T-cell (primary cell): ENCODE data around the gene FYN. TPM values are rescaled to one million over a fixed set of nuclear protein-coding genes. Genes with fewer than 3 reads are reported as not detected.
A peak's percentile ranks its signal among the peaks of the same experiment; 100 is the strongest.

Experiments used
- ATAC-seq, 4 experiments: fragments of 200-7000 bp in 3 of 4; fragments of 150-1000 bp in 1 of 4; cut with Tn5 transposase; replicated peaks in 1 of 4; 1 replicate in 3 of 4; 2 replicates in 1 of 4; pipeline ENCODE4 v1.10.0; 2021; ENCODE audit warnings: moderate library complexity in 3 of 4, mild to moderate bottlenecking in 2 of 4, moderate number of reproducible peaks in 1 of 4
- CTCF ChIA-PET, 2 donors: fragments of 300-600 bp; sonication (Branson Sonifier 250); formaldehyde crosslinking; loops; one replicate each; lab custom pipeline; 2022; ENCODE audit warnings: antibody characterized with exemption in 2 of 2; lab: Charles Lee
- POLR2A ChIA-PET, 2 donors: fragments of 300-600 bp; sonication (Branson Sonifier 250); formaldehyde crosslinking; loops; one replicate each; lab custom pipeline; 2022; ENCODE audit warnings: antibody characterized with exemption in 2 of 2; lab: Charles Lee
- DNase-seq, 35 experiments: peaks; one replicate each; pipeline versions ENCODE4 v3.0.0 to v3.0.0-alpha.2; 2013 to 2023
- H3K27ac ChIP-seq: one replicate; pipeline ENCODE4 v1.5.1; 2013; ENCODE audit warnings: low read length
- H3K27me3 ChIP-seq, 2 experiments: replicated peaks in 1 of 2; 1 replicate in 1 of 2; 2 replicates in 1 of 2; pipeline versions ENCODE4 v1.6.1 to v1.7.0; 2013; ENCODE audit warnings: low read length in 1 of 2, mixed read lengths in 1 of 2; ENCODE audit not compliant: control insufficient read depth in 2 of 2, insufficient read depth in 2 of 2; ENCODE audit errors: extremely low read depth in 1 of 2
- H3K36me3 ChIP-seq, 2 donors: 1 replicate in 1 of 2; 2 replicates in 1 of 2; pipeline versions ENCODE4 v1.6.1 to v1.7.0; 2013; ENCODE audit warnings: low read length in 1 of 2; ENCODE audit not compliant: control insufficient read depth in 2 of 2, insufficient read depth in 1 of 2; ENCODE audit errors: extremely low read depth in 1 of 2
- H3K4me1 ChIP-seq, 2 experiments: 1 replicate in 1 of 2; 2 replicates in 1 of 2; pipeline versions ENCODE4 v1.6.1 to v1.7.0; 2013; ENCODE audit warnings: low read length in 2 of 2, mixed read lengths in 1 of 2; ENCODE audit not compliant: insufficient read depth in 2 of 2, control insufficient read depth in 1 of 2; ENCODE audit errors: extremely low read depth in 1 of 2
- H3K4me3 ChIP-seq, 2 donors: 1 replicate in 1 of 2; 2 replicates in 1 of 2; pipeline versions ENCODE4 v1.5.1 to v1.7.0; 2013; ENCODE audit warnings: mild to moderate bottlenecking in 2 of 2, low read length in 1 of 2, moderate library complexity in 1 of 2; ENCODE audit not compliant: control insufficient read depth in 1 of 2; ENCODE audit errors: extremely low read depth in 1 of 2
- H3K9me3 ChIP-seq: 2 replicates; pipeline ENCODE4 v1.7.0; 2013
- H3K27ac Mint-ChIP-seq, 2 donors: one replicate each; pipeline ENCODE4 v1.8.0; 2020 to 2021; ENCODE audit warnings: mild to moderate bottlenecking in 2 of 2, mixed read lengths in 2 of 2
- H3K27me3 Mint-ChIP-seq, 2 donors: one replicate each; pipeline ENCODE4 v1.8.0; 2021 to 2022; ENCODE audit warnings: mixed read lengths in 2 of 2
- H3K36me3 Mint-ChIP-seq: one replicate; pipeline ENCODE4 v1.8.0; 2021; ENCODE audit warnings: mixed read lengths
- H3K4me1 Mint-ChIP-seq, 3 donors: one replicate each; pipeline ENCODE4 v1.8.0; 2020 to 2022; ENCODE audit warnings: mixed read lengths in 3 of 3, mild to moderate bottlenecking in 1 of 3
- H3K4me3 Mint-ChIP-seq, 3 donors: one replicate each; pipeline ENCODE4 v1.8.0; 2020 to 2022; ENCODE audit warnings: mild to moderate bottlenecking in 3 of 3, mixed read lengths in 3 of 3, moderate library complexity in 3 of 3
- H3K9me3 Mint-ChIP-seq, 3 donors: one replicate each; pipeline ENCODE4 v1.8.0; 2020 to 2022; ENCODE audit warnings: mixed read lengths in 3 of 3
- WGBS: methylation state at CpG from one replicate; pipeline ENCODE4 v1.1.5; 2013; ENCODE audit warnings: missing lambda C conversion rate; ENCODE audit not compliant: insufficient coverage; 5-methylcytosine and 5-hydroxymethylcytosine counted together
- total RNA-seq, 35 experiments: library from RNA in 6 of 35; stranded (reverse) in 6 of 35; fragments of 120-200 nt in 1 of 35; gene quantifications; one replicate each; pipeline versions ENCODE4 v1.2.1 to v1.2.4 and lab custom pipeline; 2013 to 2026

The FYN gene
- total RNA-seq, 5 donors from 2014 or later (not counting 1 experiment from before 2014, with no cell fraction given), result 466 to 573 (median 534) TPM

DNA sequence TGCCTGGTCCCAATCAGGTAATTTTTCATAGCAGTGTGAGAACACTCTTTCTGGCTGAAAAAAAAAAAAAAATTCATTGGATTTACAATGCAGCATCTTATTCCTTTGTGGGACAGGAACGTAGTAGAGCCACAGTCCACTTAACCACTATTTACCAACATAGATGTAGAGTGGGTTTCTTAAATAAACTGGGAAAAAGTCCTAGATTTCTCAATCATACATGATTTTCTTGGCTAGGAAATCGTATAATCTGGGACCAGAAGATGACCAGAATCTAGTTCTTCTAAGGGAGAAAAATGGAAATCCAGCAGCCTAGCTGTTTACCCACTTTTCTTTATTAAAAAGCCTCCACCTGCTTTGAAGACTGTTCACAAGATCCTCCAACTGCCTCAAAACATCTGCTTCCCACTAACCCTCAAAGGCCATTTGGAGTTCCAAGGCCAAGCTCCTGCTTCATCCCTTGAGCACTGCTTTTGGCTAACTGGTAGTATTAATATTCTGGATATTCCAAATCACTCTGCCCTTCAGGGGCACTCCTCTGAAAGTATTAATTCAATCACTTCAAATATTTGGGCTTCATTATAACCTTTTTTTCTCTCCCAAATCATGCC lies 70.4 kb downstream of the FYN start:
- Mint-ChIP-seq H3K4me3 (peak overlapping the region in 2 of 3 donors; percentile 32 to 58), H3K27ac (peak overlapping the region; percentile 89 to 95), H3K36me3 (peaks cover 36% of the 10 kb centered on the region), H3K4me1 (peaks cover 91 to 96% (median 95%) of the 10 kb centered on the region in 3 donors), H3K9me3 (no peaks in the 10 kb centered on the region), H3K27me3 (no peaks in the 10 kb centered on the region)
- DNase-seq, result no peak
- no peak for ATAC-seq
- peaks cover 4 to 13% of the 10 kb centered on the region in 2 donors for H3K36me3 ChIP-seq
- H3K27me3 ChIP-seq, result no peaks in the 10 kb centered on the region
- H3K9me3 ChIP-seq, result no peaks in the 10 kb centered on the region
- peak overlapping the region; percentile 81 for H3K27ac ChIP-seq
- POLR2A ChIA-PET, result interaction anchor here in 1 of 2 donors (0.7 to 2.4 kb wide), 5 partner anchors 10 to 187 kb away, joined by 3 to 26 read pairs (median 6); no protein-coding TSS in a partner anchor
- CTCF ChIA-PET, result interaction anchor here (0.6 to 4.1 kb wide), 10 partner anchors 40 to 240 kb away, joined by 3 to 12 read pairs (median 5); no protein-coding TSS in a partner anchor
- H3K4me1 ChIP-seq, result peaks cover 35 to 63% of the 10 kb centered on the region in 2 experiments
- no CpG with 5 or more reads among the region's 2 CpGs for WGBS
- H3K4me3 ChIP-seq, result no peak overlapping the region

DNA sequence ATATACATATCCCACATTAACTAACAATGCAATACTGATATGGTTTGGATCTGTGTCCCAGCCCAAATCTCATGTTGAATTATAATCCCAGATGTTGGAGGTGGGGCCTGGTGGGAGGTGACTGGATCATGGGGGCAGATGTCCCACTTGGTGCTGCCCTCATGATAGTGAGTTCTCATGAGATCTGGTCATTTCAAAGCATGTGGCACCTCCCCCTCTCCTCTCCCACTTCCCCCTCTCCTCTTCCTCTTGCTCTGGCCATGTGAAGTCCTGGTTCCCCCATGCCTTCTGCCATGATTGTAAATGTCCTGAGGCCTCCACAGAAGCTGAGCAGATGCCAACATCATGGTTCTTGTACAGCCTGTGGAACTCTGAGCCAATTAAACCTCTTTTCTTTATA lies 71.2 kb downstream of the FYN start:
- Mint-ChIP-seq H3K9me3 (no peaks in the 10 kb centered on the region), H3K4me1 (peaks cover 85 to 89% (median 87%) of the 10 kb centered on the region in 3 donors), H3K4me3 (peak overlapping the region in 1 of 3 donors; percentile 40), H3K36me3 (peaks cover 32% of the 10 kb centered on the region), H3K27me3 (no peaks in the 10 kb centered on the region), H3K27ac (peak overlapping the region; percentile 66 to 89)
- ATAC-seq (no peak), DNase-seq (no peak)
- Histone ChIP-seq H3K9me3 (no peaks in the 10 kb centered on the region), H3K27ac (no peak overlapping the region), H3K4me3 (no peak overlapping the region), H3K36me3 (peaks cover 4 to 13% of the 10 kb centered on the region in 2 donors), H3K27me3 (no peaks in the 10 kb centered on the region), H3K4me1 (peaks cover 35 to 55% of the 10 kb centered on the region in 2 experiments)
- CTCF ChIA-PET, result interaction anchor here (0.7 to 4.1 kb wide), 3 partner anchors 42 to 179 kb away, joined by 3 to 12 read pairs (median 7); no protein-coding TSS in a partner anchor
- POLR2A ChIA-PET, result interaction anchor here in 1 of 2 donors (0.6 to 0.7 kb wide), 2 partner anchors 20 to 188 kb away, joined by 3 to 6 read pairs; no protein-coding TSS in a partner anchor

DNA sequence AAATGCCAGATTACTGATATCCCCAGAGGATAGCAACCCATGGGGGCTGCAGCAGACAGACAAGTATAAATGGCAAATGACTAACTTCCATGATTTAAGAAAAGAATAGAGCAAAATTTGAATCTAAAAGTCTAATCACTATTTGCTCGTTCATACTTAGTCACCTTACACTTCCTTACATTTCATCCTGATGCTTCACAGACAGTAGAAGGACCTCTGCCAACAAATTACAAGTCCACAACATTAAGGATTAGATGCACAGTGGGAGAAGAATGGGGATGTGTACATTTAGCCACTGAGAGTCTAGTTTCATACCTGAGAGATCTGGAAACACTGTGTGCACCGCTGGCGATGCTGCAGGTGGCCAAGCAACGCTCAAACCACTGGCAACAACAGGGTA lies 72.4 kb downstream of the FYN start:
- WGBS, result 52% methylated on average over 3 of the region's 4 CpGs
- Histone ChIP-seq H3K27me3 (no peaks in the 10 kb centered on the region), H3K36me3 (peaks cover 4 to 13% of the 10 kb centered on the region in 2 donors), H3K9me3 (no peaks in the 10 kb centered on the region), H3K27ac (no peak overlapping the region), H3K4me3 (no peak overlapping the region), H3K4me1 (peaks cover 33 to 48% of the 10 kb centered on the region in 2 experiments)
- H3K27me3 Mint-ChIP-seq, result no peaks in the 10 kb centered on the region
- H3K27ac Mint-ChIP-seq, result peak overlapping the region in 1 of 2 donors; percentile 5
- peaks cover 35% of the 10 kb centered on the region for H3K36me3 Mint-ChIP-seq
- no peak overlapping the region for H3K4me3 Mint-ChIP-seq
- POLR2A ChIA-PET, result interaction anchor here in 1 of 2 donors (0.6 to 1.0 kb wide), 2 partner anchors 32 to 191 kb away, joined by 3 to 5 read pairs; no protein-coding TSS in a partner anchor
- ATAC-seq, result no peak
- CTCF ChIA-PET, result interaction anchor here in 1 of 2 donors (1.0 to 1.3 kb wide), 4 partner anchors 18 to 73 kb away, joined by 3 to 4 read pairs (median 4); partner anchors contain the start of gene FYN
- peaks cover 75 to 89% (median 84%) of the 10 kb centered on the region in 3 donors for H3K4me1 Mint-ChIP-seq
- DNase-seq, result no peak
- H3K9me3 Mint-ChIP-seq, result no peaks in the 10 kb centered on the region

DNA sequence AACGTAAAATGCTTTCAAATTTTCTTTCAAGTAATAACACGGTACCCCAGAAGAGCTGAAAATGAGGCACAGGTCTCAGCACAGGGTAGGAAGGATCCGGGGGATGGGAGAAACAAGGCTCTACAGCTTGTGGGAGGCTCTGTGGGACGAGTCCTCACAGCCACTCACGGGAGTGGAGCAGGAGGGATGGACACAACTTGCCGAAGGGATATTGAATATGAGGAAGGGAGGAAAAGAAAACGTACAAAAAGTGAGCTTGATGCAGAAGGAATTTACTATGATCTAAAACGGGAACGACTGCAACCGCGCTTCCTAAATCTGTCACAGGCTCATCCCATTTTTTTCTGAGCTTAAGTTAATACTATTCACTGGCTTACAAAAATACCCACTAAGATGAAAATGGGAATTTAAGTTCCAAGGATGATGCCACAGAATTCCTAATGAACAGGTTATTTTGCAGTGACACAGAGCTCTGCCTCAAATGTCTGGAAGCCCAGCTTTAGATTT lies 72.9 kb downstream of the FYN start:
- peaks cover 35% of the 10 kb centered on the region for H3K36me3 Mint-ChIP-seq
- H3K36me3 ChIP-seq, result peaks cover 4 to 13% of the 10 kb centered on the region in 2 donors
- no peak overlapping the region for H3K4me3 ChIP-seq
- H3K9me3 ChIP-seq, result no peaks in the 10 kb centered on the region
- ATAC-seq (no peak), DNase-seq (no peak)
- H3K9me3 Mint-ChIP-seq, result no peaks in the 10 kb centered on the region
- no peaks in the 10 kb centered on the region for H3K27me3 ChIP-seq
- H3K27ac ChIP-seq, result no peak overlapping the region
- H3K27me3 Mint-ChIP-seq, result no peaks in the 10 kb centered on the region
- H3K4me1 ChIP-seq, result peaks cover 35 to 43% of the 10 kb centered on the region in 2 experiments
- H3K4me1 Mint-ChIP-seq, result peaks cover 70 to 89% (median 84%) of the 10 kb centered on the region in 3 donors
- ChIA-PET CTCF (interaction anchor here in 1 of 2 donors (1.0 to 1.3 kb wide), 5 partner anchors 18 to 73 kb away, joined by 3 to 4 read pairs (median 3); partner anchors contain the start of gene FYN), POLR2A (interaction anchor here in 1 of 2 donors (0.6 to 1.0 kb wide), 3 partner anchors 26 to 191 kb away, joined by 3 to 5 read pairs (median 3); no protein-coding TSS in a partner anchor)
- peak overlapping the region in 1 of 3 donors; percentile 1 for H3K4me3 Mint-ChIP-seq
- WGBS, result 98% methylated on average over 5 of the region's 11 CpGs
- peak overlapping the region in 1 of 2 donors; percentile 66 for H3K27ac Mint-ChIP-seq

DNA sequence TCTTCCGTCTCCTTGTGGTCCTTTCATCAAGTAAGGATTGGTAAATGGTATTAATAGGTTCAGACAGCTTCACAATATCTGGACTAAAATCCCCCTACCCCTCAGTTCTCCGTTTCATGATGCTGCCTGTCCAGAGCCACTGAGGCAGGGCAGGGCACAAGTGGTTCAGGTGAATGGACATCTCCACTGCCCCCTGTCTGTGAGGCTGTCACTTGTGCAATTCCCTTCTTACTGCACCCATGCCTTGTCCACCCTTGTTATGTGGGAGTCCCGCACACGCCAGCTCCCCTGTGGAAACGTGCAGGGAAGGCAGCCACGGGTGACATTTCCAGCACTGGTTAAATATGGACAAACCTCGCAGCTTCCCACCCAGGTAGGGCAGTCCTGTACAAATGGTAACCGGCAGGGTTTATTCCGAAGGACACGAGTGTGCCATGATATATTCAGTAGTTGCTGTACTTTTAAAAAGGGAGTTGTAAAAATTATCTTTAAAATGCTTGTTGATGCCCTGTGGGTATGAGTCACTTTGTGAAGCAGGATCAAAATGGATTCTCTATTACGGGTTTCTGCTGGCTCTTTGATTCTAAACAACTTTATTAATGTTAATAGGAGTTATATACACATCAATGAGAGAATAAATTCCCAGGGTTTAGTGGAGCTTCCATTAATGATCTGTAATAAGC lies 73.5 kb downstream of the FYN start:
- Mint-ChIP-seq H3K36me3 (peaks cover 35% of the 10 kb centered on the region), H3K4me3 (peak overlapping the region in 1 of 3 donors; percentile 1), H3K9me3 (no peaks in the 10 kb centered on the region), H3K4me1 (peaks cover 64 to 89% (median 84%) of the 10 kb centered on the region in 3 donors), H3K27ac (peak overlapping the region; percentile 41 to 66), H3K27me3 (no peaks in the 10 kb centered on the region)
- Histone ChIP-seq H3K9me3 (no peaks in the 10 kb centered on the region), H3K4me1 (peaks cover 36 to 41% of the 10 kb centered on the region in 2 experiments), H3K27ac (no peak overlapping the region), H3K36me3 (peaks cover 4 to 13% of the 10 kb centered on the region in 2 donors), H3K4me3 (no peak overlapping the region), H3K27me3 (no peaks in the 10 kb centered on the region)
- no peak for DNase-seq
- no peak for ATAC-seq
- 97% methylated on average over 6 of the region's 11 CpGs for WGBS
- POLR2A ChIA-PET, result interaction anchor here (0.6 to 1.0 kb wide), 4 partner anchors 27 to 76 kb away, joined by 3 read pairs; no protein-coding TSS in a partner anchor
- CTCF ChIA-PET, result interaction anchor here in 1 of 2 donors (1.0 to 1.3 kb wide), 5 partner anchors 18 to 74 kb away, joined by 3 to 4 read pairs (median 3); partner anchors contain the start of gene FYN
